Measurements from ENCODE around the gene PPIL4. TPM values are rescaled to one million over a fixed set of nuclear protein-coding genes. Genes with fewer than 3 reads are reported as not detected.

Gene PPIL4
- total and polyA plus RNA-seq, 2 of the 13 experiments (the other 11 are each of a cell fraction or from before 2014, with no cell fraction given) = 5.5 to 46.0 TPM

DNA sequence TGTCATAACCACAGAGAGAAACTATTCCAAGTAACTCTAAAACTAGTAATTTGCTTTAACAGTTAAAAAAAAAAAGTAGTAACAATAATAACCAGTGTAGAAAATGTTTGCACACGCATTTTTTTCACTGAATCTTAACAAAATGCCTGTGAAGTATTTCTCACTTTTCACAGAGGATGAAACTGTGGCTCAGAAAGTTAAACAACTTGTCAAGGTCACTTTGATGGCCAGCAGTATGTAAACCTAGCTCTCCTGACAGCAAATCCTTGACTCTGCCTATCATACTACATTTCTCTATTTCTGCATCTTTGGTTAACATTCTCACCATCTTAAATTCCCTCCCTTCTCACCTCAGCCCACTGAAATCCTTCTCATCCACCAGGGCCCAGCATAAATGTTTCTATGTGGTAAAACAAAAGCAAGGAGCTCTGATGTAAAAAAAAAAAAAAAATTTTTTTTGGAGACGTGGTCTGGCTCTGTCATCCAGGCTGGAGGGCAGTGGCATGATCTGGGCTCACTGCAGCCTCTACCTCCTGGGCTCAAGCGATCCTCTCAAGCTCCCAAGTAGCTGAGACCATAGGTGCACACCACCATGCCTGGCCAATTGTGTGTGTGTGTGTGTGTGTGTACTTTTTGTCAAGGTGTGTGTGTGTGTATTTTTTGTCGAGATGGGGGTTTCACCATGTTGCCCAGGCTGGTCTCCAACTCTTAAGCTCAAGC is 34.9 kb downstream of the PPIL4 start (continued):
- TF ChIP-seq, protein P1, sequence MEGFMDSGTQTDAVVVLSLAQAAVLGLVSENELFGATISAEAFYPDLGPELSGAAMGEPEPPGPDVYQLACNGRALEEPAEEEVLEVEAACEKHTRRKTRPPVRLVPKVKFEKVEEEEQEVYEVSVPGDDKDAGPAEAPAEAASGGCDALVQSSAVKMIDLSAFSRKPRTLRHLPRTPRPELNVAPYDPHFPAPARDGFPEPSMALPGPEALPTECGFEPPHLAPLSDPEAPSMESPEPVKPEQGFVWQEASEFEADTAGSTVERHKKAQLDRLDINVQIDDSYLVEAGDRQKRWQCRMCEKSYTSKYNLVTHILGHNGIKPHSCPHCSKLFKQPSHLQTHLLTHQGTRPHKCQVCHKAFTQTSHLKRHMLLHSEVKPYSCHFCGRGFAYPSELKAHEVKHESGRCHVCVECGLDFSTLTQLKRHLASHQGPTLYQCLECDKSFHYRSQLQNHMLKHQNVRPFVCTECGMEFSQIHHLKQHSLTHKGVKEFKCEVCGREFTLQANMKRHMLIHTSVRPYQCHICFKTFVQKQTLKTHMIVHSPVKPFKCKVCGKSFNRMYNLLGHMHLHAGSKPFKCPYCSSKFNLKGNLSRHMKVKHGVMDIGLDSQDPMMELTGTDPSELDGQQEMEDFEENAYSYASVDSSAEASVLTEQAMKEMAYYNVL (CRISPR knock-in tag; IDR thresholded peaks at IDR 0.05; ENCODE audit: borderline replicate concordance) = no peak
- TF ChIP-seq RORA (CRISPR knock-in tag; IDR thresholded peaks at IDR 0.05) = no peak
- TF ChIP-seq ZNF746 (CRISPR knock-in tag; IDR thresholded peaks at IDR 0.05) = no peak
- TF ChIP-seq ZC3H13 (CRISPR knock-in tag; IDR thresholded peaks at IDR 0.05) = no peak
- TF ChIP-seq ZC3H4 (CRISPR knock-in tag; IDR thresholded peaks at IDR 0.05; ENCODE audit: borderline replicate concordance) = no peak
- TF ChIP-seq, protein P2, sequence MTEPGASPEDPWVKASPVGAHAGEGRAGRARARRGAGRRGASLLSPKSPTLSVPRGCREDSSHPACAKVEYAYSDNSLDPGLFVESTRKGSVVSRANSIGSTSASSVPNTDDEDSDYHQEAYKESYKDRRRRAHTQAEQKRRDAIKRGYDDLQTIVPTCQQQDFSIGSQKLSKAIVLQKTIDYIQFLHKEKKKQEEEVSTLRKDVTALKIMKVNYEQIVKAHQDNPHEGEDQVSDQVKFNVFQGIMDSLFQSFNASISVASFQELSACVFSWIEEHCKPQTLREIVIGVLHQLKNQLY (CRISPR knock-in tag; IDR thresholded peaks at IDR 0.05) = no peak
- TF ChIP-seq, protein P3, sequence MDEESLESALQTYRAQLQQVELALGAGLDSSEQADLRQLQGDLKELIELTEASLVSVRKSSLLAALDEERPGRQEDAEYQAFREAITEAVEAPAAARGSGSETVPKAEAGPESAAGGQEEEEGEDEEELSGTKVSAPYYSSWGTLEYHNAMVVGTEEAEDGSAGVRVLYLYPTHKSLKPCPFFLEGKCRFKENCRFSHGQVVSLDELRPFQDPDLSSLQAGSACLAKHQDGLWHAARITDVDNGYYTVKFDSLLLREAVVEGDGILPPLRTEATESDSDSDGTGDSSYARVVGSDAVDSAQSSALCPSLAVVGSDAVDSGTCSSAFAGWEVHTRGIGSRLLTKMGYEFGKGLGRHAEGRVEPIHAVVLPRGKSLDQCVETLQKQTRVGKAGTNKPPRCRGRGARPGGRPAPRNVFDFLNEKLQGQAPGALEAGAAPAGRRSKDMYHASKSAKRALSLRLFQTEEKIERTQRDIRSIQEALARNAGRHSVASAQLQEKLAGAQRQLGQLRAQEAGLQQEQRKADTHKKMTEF (CRISPR knock-in tag; IDR thresholded peaks at IDR 0.05) = peak; percentile 36; the same call in 1 of the 2 replicates
- no peak for TF ChIP-seq NRL (CRISPR knock-in tag; IDR thresholded peaks at IDR 0.05; ENCODE audit: borderline replicate concordance)
- TF ChIP-seq ZSCAN9 (CRISPR knock-in tag; IDR thresholded peaks at IDR 0.05; ENCODE audit: borderline replicate concordance) = no peak
- TF ChIP-seq ZKSCAN8 (CRISPR knock-in tag; IDR thresholded peaks at IDR 0.05; ENCODE audit: borderline replicate concordance) = 0 out of 2 replicates have a peak, but pooled peaks have one; percentile 25
- TF ChIP-seq KDM2A (CRISPR knock-in tag; IDR thresholded peaks at IDR 0.05; ENCODE audit: borderline replicate concordance, low read depth) = no peak
- TF ChIP-seq ZNF225 (CRISPR knock-in tag; IDR thresholded peaks at IDR 0.05) = no peak
- no peak for TF ChIP-seq HBP1 (CRISPR knock-in tag; IDR thresholded peaks at IDR 0.05; ENCODE audit: low read depth)
- TF ChIP-seq NCOA1 (CRISPR knock-in tag; IDR thresholded peaks at IDR 0.05) = no peak
- 0 out of 2 replicates have a peak, but pooled peaks have one; percentile 45 for TF ChIP-seq ZSCAN29 (CRISPR knock-in tag; conservative IDR thresholded peaks at IDR 0.05)
- no peak for TF ChIP-seq ZNF280B (CRISPR knock-in tag; IDR thresholded peaks at IDR 0.05; ENCODE audit: borderline replicate concordance)
- TF ChIP-seq DNMT1 (CRISPR knock-in tag; IDR thresholded peaks at IDR 0.05) = no peak
- TF ChIP-seq MTF2 (CRISPR knock-in tag; IDR thresholded peaks at IDR 0.05; ENCODE audit: borderline replicate concordance) = no peak
- no peak for TF ChIP-seq HMG20B (CRISPR knock-in tag; conservative IDR thresholded peaks at IDR 0.05)
- TF ChIP-seq ZNF232 (CRISPR knock-in tag; IDR thresholded peaks at IDR 0.05; ENCODE audit: borderline replicate concordance) = no peak
- TF ChIP-seq NR2C2 (CRISPR knock-in tag; IDR thresholded peaks at IDR 0.05; ENCODE audit: borderline replicate concordance) = no peak
- no peak for TF ChIP-seq ZNF496 (CRISPR knock-in tag; IDR thresholded peaks at IDR 0.05; ENCODE audit: insufficient replicate concordance)
- no peak for TF ChIP-seq GATA4 (IDR thresholded peaks at IDR 0.05; ENCODE audit: borderline replicate concordance, low read depth)
- no peak for TF ChIP-seq SIX4 (CRISPR knock-in tag; IDR thresholded peaks at IDR 0.05)
